GM12874 (cell line): ENCODE measurements around the gene ZNF667.
A peak's percentile ranks its signal among the peaks of the same experiment; 100 is the strongest.

ENCODE experiments used
- CTCF ChIP-seq: IDR thresholded peaks from 2 replicates; pipeline ENCODE4 v1.5.1; 2011; ENCODE audit warnings: low read depth, mild to moderate bottlenecking, control low read depth, low read length, moderate library complexity; ENCODE audit not compliant: insufficient read depth

ZNF667 gene

GRCh38 chr19:56404705-56405056 lies 72.5 kb downstream of the ZNF667 start:
- no peak for TF ChIP-seq CTCF

GRCh38 chr19:56403764-56404704 lies 73.1 kb downstream of the ZNF667 start, which contains the start of gene ZNF583:
Gene ZNF583 (plus strand): TSS chr19:56404332. CDS start chr19:56407115, 2,783 bp downstream.
- no peak for TF ChIP-seq CTCF

GRCh38 chr19:56403261-56403660 lies 73.9 kb downstream of the ZNF667 start:
- TF ChIP-seq CTCF, result no peak

GRCh38 chr19:56400485-56400884 lies 76.7 kb downstream of the ZNF667 start:
- TF ChIP-seq CTCF, result no peak

GRCh38 chr19:56398809-56399208 lies 78.3 kb downstream of the ZNF667 start:
- no peak for TF ChIP-seq CTCF

- TF ChIP-seq CTCF, result peak; percentile 81
Observed at GRCh38 chr19:56393119-56394012, 83.8 kb downstream of the ZNF667 start, which contains the start of gene ZNF582. Gene ZNF582 (minus strand): TSS chr19:56393534. CDS start chr19:56391752, 1,782 bp downstream.
